KMS-11 (cell line): ENCODE measurements around the gene CLDN7.

ENCODE experiments used
- H2AFZ ChIP-seq: fragments of 200-600 bp; sonication (generic); 2 replicates; pipeline ENCODE4 v1.6.1; 2016; ENCODE audit warnings: antibody characterized with exemption, mixed run types, low read depth
- H3K27ac ChIP-seq: fragments of 200-600 bp; sonication (generic); 2 replicates; pipeline ENCODE4 v1.6.1; 2016; ENCODE audit warnings: mild to moderate bottlenecking, mixed run types
- H3K27me3 ChIP-seq: fragments of 200-600 bp; sonication (generic); 2 replicates; pipeline ENCODE4 v1.6.1; 2017; ENCODE audit warnings: mild to moderate bottlenecking, low read depth, mixed run types, moderate library complexity; ENCODE audit not compliant: insufficient read depth
- H3K36me3 ChIP-seq: fragments of 200-600 bp; sonication (generic); 2 replicates; pipeline ENCODE4 v1.6.1; 2017; ENCODE audit warnings: mild to moderate bottlenecking, mixed run types; ENCODE audit not compliant: insufficient read depth
- H3K4me1 ChIP-seq: fragments of 200-600 bp; sonication (generic); 2 replicates; pipeline ENCODE4 v1.6.1; 2016; ENCODE audit warnings: mild to moderate bottlenecking, low read depth, mixed run types; ENCODE audit not compliant: poor library complexity, severe bottlenecking
- H3K4me2 ChIP-seq: fragments of 200-600 bp; sonication (generic); 2 replicates; pipeline ENCODE4 v1.7.0; 2016; ENCODE audit warnings: mild to moderate bottlenecking, mixed run types
- H3K4me3 ChIP-seq: fragments of 200-600 bp; sonication (generic); IDR thresholded peaks from 2 replicates; pipeline ENCODE4 v1.6.1; 2017; ENCODE audit warnings: low read depth, low read length, mixed read lengths; ENCODE audit not compliant: insufficient read depth
- H3K79me2 ChIP-seq: fragments of 200-600 bp; sonication (generic); 2 replicates; pipeline ENCODE4 v1.6.1; 2016; ENCODE audit warnings: low read depth, mixed run types; ENCODE audit not compliant: insufficient read depth
- H3K9ac ChIP-seq: fragments of 200-600 bp; sonication (generic); 2 replicates; pipeline ENCODE4 v1.6.1; 2016; ENCODE audit warnings: mild to moderate bottlenecking, mixed run types
- H4K20me1 ChIP-seq: fragments of 200-600 bp; sonication (generic); 2 replicates; pipeline ENCODE4 v1.6.1; 2016; ENCODE audit warnings: mild to moderate bottlenecking, mixed run types; ENCODE audit not compliant: insufficient read depth
- CTCF ChIP-seq: fragments of 200-600 bp; sonication (generic); conservative IDR thresholded peaks from 2 replicates; pipeline ENCODE4 v1.6.1; 2017; ENCODE audit warnings: low read depth, mild to moderate bottlenecking, antibody characterized with exemption, low read length, moderate library complexity, mixed read lengths

Gene CLDN7

GRCh38 chr17:7295230-7296180, 33.2 kb upstream of the CLDN7 start:
- Histone ChIP-seq H3K4me2 (no peak overlapping the region), H4K20me1 (no peaks in the 10 kb centered on the region), H3K27me3 (0 out of 2 replicates have a peak, but pooled peaks cover 2% of the 10 kb centered on the region), H3K9ac (no peak overlapping the region), H3K4me3 (no peak overlapping the region), H2AFZ (peak overlapping the region; percentile 34; the same call in 1 of the 2 replicates), H3K27ac (no peak overlapping the region), H3K4me1 (no peaks in the 10 kb centered on the region), H3K36me3 (no peaks in the 10 kb centered on the region), H3K79me2 (no peaks in the 10 kb centered on the region)
- no peak for TF ChIP-seq CTCF

- no peak within 1 kb of the TSS for H3K27ac ChIP-seq
- no peak within 1 kb of the TSS for H3K9ac ChIP-seq
- no peak for TF ChIP-seq CTCF
- no peak within 1 kb of the TSS; the same call in 1 of the 2 replicates for H2AFZ ChIP-seq
- H3K4me3 ChIP-seq: no peak within 1 kb of the TSS
- H3K27me3 ChIP-seq: 0 out of 2 replicates have a peak, but pooled peaks cover 2% of the 10 kb centered on the region
- no peaks in the 10 kb centered on the region for H3K36me3 ChIP-seq
- no peaks in the 10 kb centered on the region for H3K4me1 ChIP-seq
- no peak within 1 kb of the TSS for H3K4me2 ChIP-seq
- no peaks in the 10 kb centered on the region for H4K20me1 ChIP-seq
- H3K79me2 ChIP-seq: no peaks in the 10 kb centered on the region
Measured at GRCh38 chr17:7294614-7295153, 32.4 kb upstream of the CLDN7 start, which contains the start of gene YBX2. YBX2 (minus strand) TSS chr17:7294639; CDS start chr17:7294500, 139 bp downstream.

- H4K20me1 ChIP-seq: no peaks in the 10 kb centered on the region
- no peak overlapping the region for H3K4me3 ChIP-seq
- no peaks in the 10 kb centered on the region for H3K4me1 ChIP-seq
- H3K9ac ChIP-seq: no peak overlapping the region
- no peak overlapping the region for H3K27ac ChIP-seq
- no peak overlapping the region for H2AFZ ChIP-seq
- no peak for TF ChIP-seq CTCF
- H3K79me2 ChIP-seq: no peaks in the 10 kb centered on the region
- 0 out of 2 replicates have a peak, but pooled peaks cover 2% of the 10 kb centered on the region for H3K27me3 ChIP-seq
- no peak overlapping the region for H3K4me2 ChIP-seq
- no peaks in the 10 kb centered on the region for H3K36me3 ChIP-seq
Measured at GRCh38 chr17:7293816-7294613, 31.7 kb upstream of the CLDN7 start.

GRCh38 chr17:7293159-7293558, 30.9 kb upstream of the CLDN7 start:
- Histone ChIP-seq H3K4me3 (no peak overlapping the region), H3K27ac (no peak overlapping the region), H3K79me2 (no peaks in the 10 kb centered on the region), H3K36me3 (no peaks in the 10 kb centered on the region), H2AFZ (no peak overlapping the region), H3K9ac (no peak overlapping the region), H3K4me2 (no peak overlapping the region), H3K4me1 (no peaks in the 10 kb centered on the region), H3K27me3 (0 out of 2 replicates have a peak, but pooled peaks cover 2% of the 10 kb centered on the region), H4K20me1 (no peaks in the 10 kb centered on the region)
- no peak for TF ChIP-seq CTCF
